AG09309 (cell line): ENCODE data around the gene RBM44.
"Not testable (repeated sequence)": the region's sequence is repeated elsewhere in the genome, so short reads cannot be mapped to it uniquely, and the experiment has no call there.

Experiments used
- DNase-seq: peaks from one replicate; pipeline ENCODE4 v3.0.0-alpha.2; 2010; ENCODE audit warnings: low read depth
- H3K4me3 ChIP-seq: 2 replicates; pipeline ENCODE4 v1.5.1; 2011; ENCODE audit warnings: mild to moderate bottlenecking, low read depth, low read length, moderate library complexity; ENCODE audit not compliant: control insufficient read depth
- TF ChIP-seq, protein P1 (sequence below): IDR thresholded peaks from 2 replicates; pipeline ENCODE4 v1.5.1; 2011; ENCODE audit warnings: mild to moderate bottlenecking, low read depth, low read length, inconsistent platforms; ENCODE audit not compliant: insufficient read depth, control insufficient read depth; ENCODE audit errors: missing control alignments

Gene RBM44, protein sequence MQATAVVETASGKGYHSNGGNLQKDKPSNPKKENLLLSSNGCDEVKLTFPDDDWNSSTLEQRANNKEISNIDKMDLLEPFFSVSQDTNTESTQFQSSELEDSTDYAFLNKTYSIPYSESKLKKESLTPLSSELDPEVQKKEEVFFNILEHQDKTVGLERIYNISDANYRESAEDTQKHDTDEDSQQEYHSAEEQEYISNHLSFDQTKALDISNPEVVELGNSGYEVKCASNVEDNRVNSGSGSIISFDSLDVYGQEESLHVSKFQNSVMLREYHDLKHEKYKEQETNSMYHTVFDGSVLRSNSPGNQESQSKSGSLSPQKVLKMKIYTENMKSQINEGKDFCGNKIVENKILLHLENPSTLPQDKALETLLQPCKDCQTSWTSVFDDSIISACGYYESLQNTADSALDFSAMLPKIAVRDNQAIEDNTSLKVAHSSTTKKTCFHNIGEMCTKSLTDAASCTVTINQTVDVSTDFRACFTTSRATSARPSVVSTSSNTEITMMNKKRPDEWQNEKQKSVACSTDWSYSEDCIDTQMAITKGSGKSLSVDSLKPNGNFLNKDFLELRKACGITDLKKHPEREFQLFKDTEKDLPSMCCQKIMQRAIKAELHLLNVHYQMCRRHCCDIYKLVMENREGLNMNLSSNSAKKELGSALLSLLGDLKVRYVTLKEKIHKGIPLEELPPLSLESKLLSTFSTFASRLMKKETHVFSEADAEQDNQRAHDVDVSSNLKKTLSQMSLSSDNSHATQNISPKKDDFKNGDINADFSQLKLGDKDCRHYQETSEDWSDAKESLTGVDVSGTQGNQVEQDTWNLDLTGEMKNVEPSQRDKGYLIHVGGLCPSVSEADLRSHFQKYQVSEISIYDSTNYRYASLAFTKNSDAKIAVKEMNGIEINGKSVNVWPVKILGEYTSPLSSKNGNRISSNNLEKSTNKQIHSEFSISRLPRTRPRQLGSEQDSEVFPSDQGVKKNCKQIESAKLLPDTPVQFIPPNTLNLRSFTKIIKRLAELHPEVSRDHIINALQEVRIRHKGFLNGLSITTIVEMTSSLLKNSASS

DNA sequence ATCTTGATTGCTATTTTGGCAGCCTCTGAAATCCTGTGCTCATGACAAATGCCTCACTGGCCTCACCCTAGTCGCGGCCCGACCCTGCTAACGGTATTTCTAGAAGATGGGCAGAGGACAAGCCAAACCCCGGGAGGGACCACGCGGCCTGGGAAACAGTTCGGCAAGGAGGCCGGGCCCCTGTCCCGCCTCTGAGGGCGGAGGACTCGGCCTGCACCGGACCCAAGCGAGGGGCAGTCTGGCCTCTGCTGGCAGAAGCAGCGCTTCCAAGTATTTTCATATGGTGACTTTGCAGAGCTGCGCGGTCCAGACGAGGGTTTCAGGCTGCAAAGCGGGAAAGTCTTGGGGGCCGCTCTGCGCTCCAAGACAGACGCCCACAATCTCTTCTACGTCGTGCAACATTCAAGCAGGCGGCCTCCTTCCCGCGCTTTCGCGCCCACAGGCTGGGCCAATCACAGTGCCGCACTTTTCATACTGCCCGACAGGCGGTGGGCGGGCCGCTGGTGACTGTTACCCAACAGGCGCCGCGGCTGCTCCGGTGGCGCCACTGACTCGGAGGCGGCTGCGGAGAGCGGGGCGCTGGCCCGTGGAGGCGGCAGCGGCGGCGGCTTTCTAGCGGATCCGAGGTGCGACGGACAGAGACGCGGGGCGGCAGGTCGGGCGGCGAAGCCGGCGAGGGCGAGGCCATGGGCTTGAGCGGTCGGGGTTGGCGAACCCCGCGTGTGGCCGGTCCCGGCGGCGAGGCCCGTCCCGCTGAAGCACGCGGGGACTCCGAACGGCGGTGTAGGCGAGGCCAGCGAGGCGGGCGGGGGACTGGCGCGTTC, at the start of gene RBM44:
TSS of gene RBM44 (plus strand) at position 544 of the 824 bp plus-strand sequence. CDS start 14,831 bp downstream, outside the sequence.
- H3K4me3 ChIP-seq: no peak within 1 kb of the TSS
- TF ChIP-seq, protein P1, sequence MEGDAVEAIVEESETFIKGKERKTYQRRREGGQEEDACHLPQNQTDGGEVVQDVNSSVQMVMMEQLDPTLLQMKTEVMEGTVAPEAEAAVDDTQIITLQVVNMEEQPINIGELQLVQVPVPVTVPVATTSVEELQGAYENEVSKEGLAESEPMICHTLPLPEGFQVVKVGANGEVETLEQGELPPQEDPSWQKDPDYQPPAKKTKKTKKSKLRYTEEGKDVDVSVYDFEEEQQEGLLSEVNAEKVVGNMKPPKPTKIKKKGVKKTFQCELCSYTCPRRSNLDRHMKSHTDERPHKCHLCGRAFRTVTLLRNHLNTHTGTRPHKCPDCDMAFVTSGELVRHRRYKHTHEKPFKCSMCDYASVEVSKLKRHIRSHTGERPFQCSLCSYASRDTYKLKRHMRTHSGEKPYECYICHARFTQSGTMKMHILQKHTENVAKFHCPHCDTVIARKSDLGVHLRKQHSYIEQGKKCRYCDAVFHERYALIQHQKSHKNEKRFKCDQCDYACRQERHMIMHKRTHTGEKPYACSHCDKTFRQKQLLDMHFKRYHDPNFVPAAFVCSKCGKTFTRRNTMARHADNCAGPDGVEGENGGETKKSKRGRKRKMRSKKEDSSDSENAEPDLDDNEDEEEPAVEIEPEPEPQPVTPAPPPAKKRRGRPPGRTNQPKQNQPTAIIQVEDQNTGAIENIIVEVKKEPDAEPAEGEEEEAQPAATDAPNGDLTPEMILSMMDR: no peak
- DNase-seq: no peak

DNA sequence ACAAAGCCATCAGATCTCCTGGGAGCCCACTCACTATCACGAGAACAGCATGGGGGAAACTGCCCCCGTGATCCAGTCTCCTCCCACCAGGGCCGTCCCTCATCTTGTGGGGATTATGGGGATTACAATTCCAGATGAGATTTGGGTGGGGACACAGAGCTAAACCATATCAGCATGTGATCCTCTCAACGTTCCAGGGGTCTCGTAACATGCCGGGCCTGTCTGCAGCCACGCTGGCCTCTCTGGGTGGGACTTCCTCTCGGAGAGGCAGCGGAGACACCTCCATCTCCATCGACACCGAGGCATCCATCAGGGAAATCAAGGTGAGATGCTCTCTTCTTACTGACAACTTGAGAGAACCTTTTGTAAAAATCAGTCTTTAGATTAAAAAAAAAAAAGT, 49.6 kb upstream of the RBM44 start:
- no peak for DNase-seq
- TF ChIP-seq, protein P1: no peak
- H3K4me3 ChIP-seq: no peak overlapping the region

DNA sequence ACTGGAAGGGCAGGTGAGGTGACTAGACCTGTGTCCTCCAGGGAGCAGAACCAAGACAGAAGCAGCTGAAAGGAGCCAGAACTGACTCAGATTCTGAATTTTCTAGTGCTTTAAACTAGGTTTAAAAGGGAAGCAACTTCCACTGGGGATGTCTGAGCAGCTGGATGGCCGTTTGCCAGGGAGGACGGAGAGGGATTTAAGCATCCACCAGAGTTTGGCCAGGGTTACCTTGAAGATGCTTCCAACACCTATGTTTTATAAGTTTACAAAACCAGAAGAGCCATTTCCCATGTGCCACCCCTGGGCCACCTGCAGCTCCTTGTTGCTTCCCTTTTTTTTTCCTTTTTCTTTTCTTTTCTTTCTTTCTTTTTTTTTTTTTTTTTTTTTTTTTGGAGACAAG, 48.6 kb upstream of the RBM44 start:
- no peak for DNase-seq
- TF ChIP-seq, protein P1: no peak
- H3K4me3 ChIP-seq: no peak overlapping the region

DNA sequence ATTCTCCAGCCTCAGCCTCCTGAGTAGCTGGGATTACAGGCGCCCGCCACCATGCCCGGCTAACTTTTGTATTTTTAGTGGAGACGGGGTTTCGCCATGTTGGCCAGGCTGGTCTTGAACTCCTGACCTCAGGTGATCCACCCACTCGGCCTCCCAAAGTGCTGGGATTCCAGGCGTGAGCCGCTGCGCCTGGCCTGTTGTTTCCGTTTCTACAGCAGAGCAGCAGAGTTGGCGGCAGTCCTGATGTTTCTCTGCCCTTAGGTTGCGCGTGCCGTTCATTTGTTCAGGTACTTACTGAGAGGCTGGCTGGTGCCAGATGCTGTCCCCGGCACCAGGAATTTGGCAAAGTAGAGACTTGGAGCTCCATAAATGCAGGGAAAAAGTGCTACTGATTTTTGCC, 48.1 kb upstream of the RBM44 start:
- not testable (repeated sequence) for H3K4me3 ChIP-seq, DNase-seq

DNA sequence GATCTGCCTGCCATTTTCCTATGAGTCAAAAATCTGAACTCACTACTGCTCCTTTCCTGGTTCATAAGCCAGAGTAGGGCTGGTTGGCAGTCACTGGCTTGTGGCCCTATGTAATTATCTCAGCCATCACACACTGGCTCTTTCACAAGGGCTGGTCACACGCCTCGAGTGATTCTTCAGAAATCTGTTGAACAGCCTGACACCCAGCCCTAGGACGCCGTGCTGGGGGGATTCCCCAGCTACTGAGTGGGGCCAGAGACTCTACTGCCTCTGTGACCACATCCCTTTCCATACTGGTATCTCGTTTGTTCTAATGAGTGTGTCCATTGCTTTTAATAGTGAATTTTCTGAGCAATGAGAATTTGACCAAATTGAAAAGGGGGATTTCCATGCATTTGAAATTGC, 45.8 kb upstream of the RBM44 start:
- H3K4me3 ChIP-seq: no peak overlapping the region
- TF ChIP-seq, protein P1: no peak
- DNase-seq: no peak

DNA sequence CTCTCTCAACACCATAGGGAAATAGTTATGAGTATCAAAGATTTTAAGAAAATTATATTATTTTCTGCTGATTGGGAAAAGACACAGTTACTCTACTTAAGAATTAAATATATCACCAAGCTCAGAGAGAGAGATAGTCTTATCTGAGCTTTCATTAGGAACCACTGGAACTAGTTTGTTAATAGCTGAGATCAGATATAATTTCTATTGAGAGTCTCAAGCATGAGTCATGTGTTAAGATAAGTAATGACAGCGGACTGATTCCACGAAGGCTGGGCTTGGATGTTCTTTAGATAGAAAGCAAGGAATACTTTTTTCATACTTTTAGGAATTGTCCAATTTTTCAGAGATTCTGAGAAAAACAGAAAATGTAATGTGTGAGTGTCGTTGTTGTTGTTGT, 44.4 kb upstream of the RBM44 start:
- TF ChIP-seq, protein P1: no peak
- DNase-seq: no peak
- no peak overlapping the region for H3K4me3 ChIP-seq
